Spleen (tissue), 11 donors: ENCODE measurements around the gene MT1H. TPM values are rescaled to one million over a fixed set of nuclear protein-coding genes. Genes with fewer than 3 reads are reported as not detected.
"Not testable (repeated sequence)": the region's sequence is repeated elsewhere in the genome, so short reads cannot be mapped to it uniquely, and the experiment has no call there.

ENCODE experiments used
- DNase-seq: peaks from one replicate; pipeline ENCODE4 v3.0.0-alpha.2; 2020
- H3K27ac ChIP-seq, 8 donors: fragments of 200-600 bp; sonication (generic) in 7 of 8; 1 replicate in 4 of 8; 2 replicates in 4 of 8; pipeline versions ENCODE4 v1.5.0 to v1.8.0; 2016 to 2021; ENCODE audit warnings: inconsistent platforms in 4 of 8, mild to moderate bottlenecking in 4 of 8, moderate library complexity in 1 of 8
- H3K27me3 ChIP-seq, 7 donors: fragments of 200-600 bp; sonication (generic) in 6 of 7; replicated peaks in 1 of 7; 1 replicate in 4 of 7; 2 replicates in 3 of 7; pipeline versions ENCODE4 v1.5.0 to v1.8.0; 2016 to 2021; ENCODE audit warnings: inconsistent platforms in 3 of 7, mild to moderate bottlenecking in 1 of 7
- H3K36me3 ChIP-seq, 6 donors: fragments of 200-600 bp; sonication (generic) in 5 of 6; 1 replicate in 4 of 6; 2 replicates in 2 of 6; pipeline versions ENCODE4 v1.5.0 to v1.8.0; 2016 to 2021; ENCODE audit warnings: inconsistent platforms in 2 of 6
- H3K4me1 ChIP-seq, 6 donors: fragments of 200-600 bp; sonication (generic) in 5 of 6; 1 replicate in 3 of 6; 2 replicates in 3 of 6; pipeline versions ENCODE4 v1.5.0 to v1.8.0; 2016 to 2021; ENCODE audit warnings: inconsistent platforms in 3 of 6
- H3K4me3 ChIP-seq, 8 donors: fragments of 200-600 bp; sonication (generic) in 7 of 8; 1 replicate in 4 of 8; 2 replicates in 4 of 8; pipeline versions ENCODE4 v1.5.0 to v1.8.0; 2016 to 2021; ENCODE audit warnings: inconsistent platforms in 4 of 8, mild to moderate bottlenecking in 4 of 8, moderate library complexity in 2 of 8
- H3K9me3 ChIP-seq, 8 donors: fragments of 200-600 bp; sonication (generic) in 7 of 8; 1 replicate in 4 of 8; 2 replicates in 4 of 8; pipeline versions ENCODE4 v1.5.0 to v1.8.0; 2016 to 2021; ENCODE audit warnings: inconsistent platforms in 4 of 8
- CTCF ChIP-seq, 11 experiments: fragments of 200-600 bp in 7 of 11; fragments of 450-650 bp in 4 of 11; sonication (generic) in 4 of 11; IDR thresholded peaks in 8 of 11; conservative IDR thresholded peaks in 3 of 11; 1 replicate in 7 of 11; 2 replicates in 4 of 11; pipeline versions ENCODE4 v1.4.0 to v1.8.0; 2016 to 2021; ENCODE audit warnings: antibody characterized with exemption in 11 of 11, inconsistent platforms in 4 of 11, mild to moderate bottlenecking in 1 of 11
- POLR2A ChIP-seq, 3 donors: fragments of 450-650 bp; IDR thresholded peaks; one replicate each; pipeline ENCODE4 v1.5.1; 2017; ENCODE audit warnings: antibody characterized with exemption in 3 of 3, mild to moderate bottlenecking in 1 of 3
- POLR2AphosphoS5 ChIP-seq, 3 donors: sonication (generic); formaldehyde crosslinking; IDR thresholded peaks; one replicate each; pipeline ENCODE4 v1.5.1; 2017; ENCODE audit warnings: antibody characterized with exemption in 3 of 3
- WGBS, 5 donors: extraction: QIAGEN DNeasy Blood & Tissue Kit in 3 of 5; methylation state at CpG; one replicate each; pipeline versions ENCODE4 v1.1.5 to v1.1.7; 2013 to 2018; 5-methylcytosine and 5-hydroxymethylcytosine counted together
- intact Hi-C: fragments of 100-400 bp; cut with DNase I; formaldehyde crosslinking; loops from one replicate; pipeline ENCODE4 v1.15.0; 2023; ENCODE audit warnings: low total_unique reads
- polyA plus RNA-seq, 3 donors: library from polyadenylated mRNA; stranded (reverse); fragments of 200-250 nt; gene quantifications; one replicate each; pipeline ENCODE4 v1.2.1, GENCODE V29; 2013
- total RNA-seq, 7 donors: library from RNA; depleted of rRNA in 3 of 7; stranded (reverse); fragments of >200 nt in 3 of 7; fragmentation: NEBNext Ultra II Directional in 4 of 7; extraction: Animal tissue kit (Norgen Biotek cat#: 25700) in 4 of 7; gene quantifications; one replicate each; pipeline versions ENCODE4 v1.1.0 to v1.2.1, GENCODE V29; 2016 to 2021
- donor health status: healthy with polysubstance abuse.
- donor health status: DM: no; HTN: no; CAD: no; lungs with moderate emphysema.
- donor health status: DM: no; HTN: no; CAD: no.
- donor health status: Bipolar disorder and iron deficiency.
- donor health status: healthy.
- donor health status: DM: no; HTN: no; CAD: no.
- donor health status: DM: yes; HTN: yes; CAD: no.

Gene MT1H
- total and polyA plus RNA-seq, 10 donors, result 0.54 to 1.1 (median 0.96) TPM; not detected in 7

DNA sequence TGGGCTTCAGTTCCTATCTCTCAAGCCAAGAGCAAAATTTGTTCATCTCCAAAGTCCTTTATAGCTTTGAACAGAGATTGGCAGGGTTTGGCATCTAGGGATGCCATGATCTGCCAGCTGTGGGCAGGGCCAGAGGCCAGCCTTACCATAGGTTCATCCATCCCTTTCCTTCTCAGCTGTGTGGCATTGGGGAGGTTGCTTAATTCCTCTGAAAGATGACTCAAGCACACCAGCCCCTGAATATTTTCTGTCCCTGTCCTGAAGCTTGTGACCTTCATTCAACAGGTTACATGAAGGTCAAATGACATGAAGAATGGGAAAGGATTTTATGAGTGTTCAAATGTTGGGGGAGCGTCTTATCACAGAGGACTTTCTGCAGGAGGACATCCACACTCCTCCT is 5.1 kb upstream of the MT1H start:
- DNase-seq, result no peak
- WGBS, 5 donors, result 86 to 100% (median 97%) methylated on average over 1 of the region's 1 CpG
- no peaks in the 10 kb centered on the region for H3K36me3 ChIP-seq
- H3K9me3 ChIP-seq, result no peaks in the 10 kb centered on the region
- TF ChIP-seq POLR2AphosphoS5 (IDR thresholded peaks at IDR 0.05), result no peak
- no peak for TF ChIP-seq POLR2A (IDR thresholded peaks at IDR 0.05)
- no peak for TF ChIP-seq CTCF (IDR thresholded peaks at IDR 0.05 in 8 of 11, conservative IDR thresholded peaks at IDR 0.05 in 3 of 11)
- H3K4me1 ChIP-seq, result peaks cover 3 to 31% (median 14%) of the 10 kb centered on the region in 6 donors
- H3K4me3 ChIP-seq, result no peak overlapping the region
- intact Hi-C loops, result no loop called here
- H3K27me3 ChIP-seq, result peaks cover 0 to 77% (median 40%) of the 10 kb centered on the region in 7 donors
- H3K27ac ChIP-seq, result no peak overlapping the region

DNA sequence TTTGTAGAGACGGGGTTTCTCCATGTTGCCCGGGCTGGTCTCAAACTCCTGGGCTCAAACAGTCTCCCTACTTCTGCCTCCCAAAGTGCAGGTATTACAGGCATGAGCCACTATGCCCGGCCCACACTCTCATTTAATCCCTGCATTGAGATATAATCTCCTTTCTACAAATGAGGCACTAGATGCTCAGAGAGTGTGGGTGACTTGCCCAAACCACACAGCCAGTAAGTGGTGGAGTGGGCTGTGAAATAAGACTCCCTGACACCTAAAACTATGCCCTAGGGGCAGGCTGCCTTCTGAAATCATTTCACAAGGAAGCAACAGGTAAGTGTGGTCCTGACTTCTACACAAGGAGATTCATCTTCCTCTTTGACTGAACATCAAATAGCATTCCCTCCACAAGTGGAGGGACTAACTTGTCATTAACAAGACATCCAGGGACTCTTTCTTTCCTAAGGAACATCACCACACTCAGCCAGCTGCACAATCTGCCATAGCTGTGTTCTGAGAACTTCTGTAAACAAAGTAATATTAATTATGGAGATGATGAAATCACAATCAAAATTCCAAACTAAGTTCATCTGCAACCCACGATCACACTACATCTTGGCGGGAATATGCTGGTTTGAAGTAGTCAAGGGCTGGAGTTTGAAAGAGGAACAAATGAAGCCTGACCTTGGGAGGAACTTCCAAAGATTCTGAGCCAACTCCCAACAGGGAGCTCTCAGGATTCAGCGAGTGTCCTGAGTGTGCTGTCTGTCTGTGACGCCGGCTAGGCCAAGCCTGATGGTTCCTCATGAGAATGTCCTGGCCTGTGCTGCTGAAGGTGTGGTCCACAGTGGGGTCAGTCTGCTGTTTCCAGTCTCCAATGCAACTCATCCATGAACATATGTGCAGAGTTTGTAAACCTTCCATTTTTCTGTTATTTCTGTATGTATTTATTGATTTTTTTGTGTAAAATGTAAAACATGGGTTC is 4.0 kb upstream of the MT1H start:
- H3K27ac ChIP-seq, DNase-seq, H3K36me3 ChIP-seq, H3K9me3 ChIP-seq, intact Hi-C loops, H3K4me3 ChIP-seq: not testable (repeated sequence)
- H3K27me3 ChIP-seq, result peaks cover 0 to 88% (median 51%) of the 10 kb centered on the region in 7 donors
- peaks cover 3 to 40% (median 21%) of the 10 kb centered on the region in 6 donors for H3K4me1 ChIP-seq
- 69 to 80% (median 73%) methylated on average over 8 of the region's 8 CpGs for WGBS, 5 donors

- H3K27ac ChIP-seq, result no peak within 1 kb of the TSS
- 8 to 17% (median 12%) methylated on average over 30 to 46 of the region's 46 CpGs for WGBS, 5 donors
- TF ChIP-seq POLR2AphosphoS5 (IDR thresholded peaks at IDR 0.05), result peak in 2 of 3 donors; percentile 20 to 27
- no peak for TF ChIP-seq CTCF (IDR thresholded peaks at IDR 0.05 in 8 of 11, conservative IDR thresholded peaks at IDR 0.05 in 3 of 11)
- peaks cover 0 to 100% (median 52%) of the 10 kb centered on the region in 7 donors for H3K27me3 ChIP-seq
- no peak for DNase-seq
- peaks cover 3 to 33% (median 17%) of the 10 kb centered on the region in 6 donors for H3K4me1 ChIP-seq
- H3K36me3 ChIP-seq, result no peaks in the 10 kb centered on the region
- peak within 1 kb of the TSS in 1 of 8 donors; percentile 36 for H3K4me3 ChIP-seq
- H3K9me3 ChIP-seq, result no peaks in the 10 kb centered on the region
- intact Hi-C loops, result no loop called here
These were observed 1.7 kb upstream of the MT1H start, which contains the start of gene MT1G for GRCh38 chr16:56667581-56668571. TSS of gene MT1G (minus strand) at chr16:56668065. CDS start at chr16:56667993, 72 bp downstream.

DNA sequence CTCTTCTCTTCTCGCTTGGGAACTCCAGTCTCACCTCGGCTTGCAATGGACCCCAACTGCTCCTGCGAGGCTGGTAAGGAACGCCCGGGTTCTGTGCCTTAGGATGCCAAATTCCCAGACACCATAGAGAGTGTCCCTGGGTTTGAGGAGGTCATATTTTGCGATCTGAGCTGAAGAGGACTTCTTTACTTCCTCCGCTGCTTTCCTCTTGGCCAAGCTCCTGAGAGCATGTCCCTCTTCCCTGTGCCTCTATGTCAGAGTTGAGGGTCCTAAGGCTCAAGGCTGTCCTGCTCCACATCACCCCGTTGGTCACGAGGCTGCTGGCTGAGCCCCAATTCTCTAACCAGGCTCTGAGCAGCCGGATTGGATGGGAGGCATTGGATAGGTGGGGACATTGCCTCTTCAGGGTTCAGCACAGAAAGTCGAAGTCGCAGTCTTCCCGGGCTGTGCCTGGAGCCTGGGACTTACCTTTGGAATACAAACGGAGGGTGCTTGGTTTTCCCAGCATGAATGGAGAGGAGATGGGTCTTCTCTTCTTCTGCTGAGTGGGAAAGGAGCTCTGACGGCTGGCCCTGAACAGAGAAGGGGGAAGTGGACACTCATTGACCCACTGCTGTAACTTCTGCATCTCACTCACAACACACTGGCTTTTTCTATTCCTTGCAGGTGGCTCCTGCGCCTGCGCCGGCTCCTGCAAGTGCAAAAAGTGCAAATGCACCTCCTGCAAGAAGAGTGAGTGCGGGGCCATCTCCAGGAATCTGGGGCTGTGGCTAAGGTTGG is 416 bp downstream of the MT1H start:
- Histone ChIP-seq H3K4me3 (peak overlapping the region in 1 of 8 donors; percentile 30), H3K27ac (no peak overlapping the region), H3K9me3 (no peaks in the 10 kb centered on the region), H3K36me3 (no peaks in the 10 kb centered on the region), H3K4me1 (peaks cover 3 to 25% (median 15%) of the 10 kb centered on the region in 6 donors), H3K27me3 (peaks cover 0 to 99% (median 39%) of the 10 kb centered on the region in 7 donors)
- DNase-seq, result no peak
- intact Hi-C loops, result no loop called here
- WGBS, 5 donors, result 8 to 18% (median 14%) methylated on average over 17 to 19 of the region's 19 CpGs
- TF ChIP-seq POLR2AphosphoS5 (IDR thresholded peaks at IDR 0.05), result no peak
- no peak for TF ChIP-seq POLR2A (IDR thresholded peaks at IDR 0.05)
- TF ChIP-seq CTCF (IDR thresholded peaks at IDR 0.05 in 8 of 11, conservative IDR thresholded peaks at IDR 0.05 in 3 of 11), result no peak
